ENCODE results near the gene SLC39A8. TPM values are rescaled to one million over a fixed set of nuclear protein-coding genes. Genes with fewer than 3 reads are reported as not detected.

SLC39A8 gene
- total and polyA plus RNA-seq, 2 experiments from 2014 or later = 2.9 to 3.7 TPM

GRCh38 chr4:102345795-102346100, 466 bp upstream of the SLC39A8 start:
- in situ Hi-C loops (cut with MboI) = no loop called here
- H3K9ac ChIP-seq = peak overlapping the region; percentile 68; the same call in 1 of the 2 replicates
- no peaks in the 10 kb centered on the region for H4K20me1 ChIP-seq (ENCODE audit: insufficient read depth)
- H3F3A ChIP-seq (ENCODE audit: insufficient read depth) = 0 out of 2 replicates have a peak, but pooled peaks cover 7% of the 10 kb centered on the region
- H3K36me3 ChIP-seq (ENCODE audit: low read depth) = no peaks in the 10 kb centered on the region
- H3K4me1 ChIP-seq (ENCODE audit: insufficient read depth) = no peaks in the 10 kb centered on the region
- no peaks in the 10 kb centered on the region for H3K27me3 ChIP-seq (replicated peaks; ENCODE audit: insufficient read depth)
- H3K9me3 ChIP-seq (ENCODE audit: low read depth) = no peaks in the 10 kb centered on the region
- DNase-seq = peak; percentile 12
- TF ChIP-seq EZH2 (IDR thresholded peaks at IDR 0.05; ENCODE audit: insufficient read depth, poor library complexity, severe bottlenecking) (no peak), EZH2phosphoT487 (IDR thresholded peaks at IDR 0.05; ENCODE audit: insufficient read depth, low read depth) (no peak)
- H3K4me2 ChIP-seq (ENCODE audit: unreplicated experiment) = peak overlapping the region; percentile 99
- 3 to 4% methylated on average over 5 of the region's 5 CpGs for WGBS, 2 experiments (ENCODE audit: low coverage in 1 of 2, low lambda C conversion rate in 2 of 2, missing lambda C conversion rate in 2 of 2)
- no peaks in the 10 kb centered on the region for H3K9me2 ChIP-seq (ENCODE audit: insufficient read depth)
- H3K27ac ChIP-seq = no peak overlapping the region
- H3K4me3 ChIP-seq = peak overlapping the region; percentile 86
- no peaks in the 10 kb centered on the region for H3K79me2 ChIP-seq (ENCODE audit: insufficient read depth)
- peak overlapping the region; percentile 99 for H2AFZ ChIP-seq

- TF ChIP-seq EZH2phosphoT487 (IDR thresholded peaks at IDR 0.05; ENCODE audit: insufficient read depth, low read depth) (no peak), EZH2 (IDR thresholded peaks at IDR 0.05; ENCODE audit: insufficient read depth, poor library complexity, severe bottlenecking) (no peak)
- 1% methylated on average over 48 of the region's 48 CpGs for WGBS, 2 experiments (ENCODE audit: low coverage in 1 of 2, low lambda C conversion rate in 2 of 2, missing lambda C conversion rate in 2 of 2)
- Histone ChIP-seq H3K4me2 (ENCODE audit: unreplicated experiment) (peak overlapping the region; percentile 99), H3K9me3 (ENCODE audit: low read depth) (no peaks in the 10 kb centered on the region), H3K4me1 (ENCODE audit: insufficient read depth) (no peaks in the 10 kb centered on the region), H2AFZ (peak overlapping the region; percentile 99), H3K9me2 (ENCODE audit: insufficient read depth) (no peaks in the 10 kb centered on the region), H3K27me3 (replicated peaks; ENCODE audit: insufficient read depth) (no peaks in the 10 kb centered on the region), H3K79me2 (ENCODE audit: insufficient read depth) (no peaks in the 10 kb centered on the region), H3K27ac (no peak overlapping the region), H3K9ac (peak overlapping the region; percentile 68), H3K36me3 (ENCODE audit: low read depth) (no peaks in the 10 kb centered on the region), H3F3A (ENCODE audit: insufficient read depth) (0 out of 2 replicates have a peak, but pooled peaks cover 7% of the 10 kb centered on the region), H4K20me1 (ENCODE audit: insufficient read depth) (no peaks in the 10 kb centered on the region), H3K4me3 (peak overlapping the region; percentile 86)
- in situ Hi-C loops (cut with MboI) = no loop called here
- peak; percentile 75 for DNase-seq
Observed at GRCh38 chr4:102344520-102344953, 745 bp downstream of the SLC39A8 start.

- no peaks in the 10 kb centered on the region for H3K4me1 ChIP-seq (ENCODE audit: insufficient read depth)
- H3K9ac ChIP-seq = peak overlapping the region; percentile 68
- no peaks in the 10 kb centered on the region for H3K79me2 ChIP-seq (ENCODE audit: insufficient read depth)
- no peak for DNase-seq
- in situ Hi-C loops (cut with MboI) = no loop called here
- H3K9me3 ChIP-seq (ENCODE audit: low read depth) = no peaks in the 10 kb centered on the region
- peak overlapping the region; percentile 99 for H2AFZ ChIP-seq
- H3F3A ChIP-seq (ENCODE audit: insufficient read depth) = 0 out of 2 replicates have a peak, but pooled peaks cover 7% of the 10 kb centered on the region
- H3K9me2 ChIP-seq (ENCODE audit: insufficient read depth) = no peaks in the 10 kb centered on the region
- 9% methylated on average over 21 of the region's 21 CpGs for WGBS, 2 experiments (ENCODE audit: low coverage in 1 of 2, low lambda C conversion rate in 2 of 2, missing lambda C conversion rate in 2 of 2)
- H3K36me3 ChIP-seq (ENCODE audit: low read depth) = no peaks in the 10 kb centered on the region
- no peak for TF ChIP-seq EZH2 (IDR thresholded peaks at IDR 0.05; ENCODE audit: insufficient read depth, poor library complexity, severe bottlenecking)
- TF ChIP-seq EZH2phosphoT487 (IDR thresholded peaks at IDR 0.05; ENCODE audit: insufficient read depth, low read depth) = no peak
- no peaks in the 10 kb centered on the region for H4K20me1 ChIP-seq (ENCODE audit: insufficient read depth)
- peak overlapping the region; percentile 86 for H3K4me3 ChIP-seq
- peak overlapping the region; percentile 99 for H3K4me2 ChIP-seq (ENCODE audit: unreplicated experiment)
- no peaks in the 10 kb centered on the region for H3K27me3 ChIP-seq (replicated peaks; ENCODE audit: insufficient read depth)
- no peak overlapping the region for H3K27ac ChIP-seq
Observed at GRCh38 chr4:102343964-102344519, 1.2 kb downstream of the SLC39A8 start.

- no peaks in the 10 kb centered on the region for H3K9me2 ChIP-seq (ENCODE audit: insufficient read depth)
- H4K20me1 ChIP-seq (ENCODE audit: insufficient read depth) = no peaks in the 10 kb centered on the region
- no peaks in the 10 kb centered on the region for H3K27me3 ChIP-seq (replicated peaks; ENCODE audit: insufficient read depth)
- H2AFZ ChIP-seq = no peak overlapping the region
- 0 out of 2 replicates have a peak, but pooled peaks cover 7% of the 10 kb centered on the region for H3F3A ChIP-seq (ENCODE audit: insufficient read depth)
- no peak for DNase-seq
- no peak overlapping the region for H3K9ac ChIP-seq
- no peak overlapping the region for H3K4me2 ChIP-seq (ENCODE audit: unreplicated experiment)
- H3K79me2 ChIP-seq (ENCODE audit: insufficient read depth) = no peaks in the 10 kb centered on the region
- no peaks in the 10 kb centered on the region for H3K4me1 ChIP-seq (ENCODE audit: insufficient read depth)
- TF ChIP-seq EZH2 (IDR thresholded peaks at IDR 0.05; ENCODE audit: insufficient read depth, poor library complexity, severe bottlenecking) (no peak), EZH2phosphoT487 (IDR thresholded peaks at IDR 0.05; ENCODE audit: insufficient read depth, low read depth) (no peak)
- no peak overlapping the region for H3K4me3 ChIP-seq
- in situ Hi-C loops (cut with MboI) = no loop called here
- WGBS, 2 experiments (ENCODE audit: low coverage in 1 of 2, low lambda C conversion rate in 2 of 2, missing lambda C conversion rate in 2 of 2) = 90 to 97% methylated on average over 3 of the region's 3 CpGs
- H3K27ac ChIP-seq = no peak overlapping the region
- no peaks in the 10 kb centered on the region for H3K9me3 ChIP-seq (ENCODE audit: low read depth)
- H3K36me3 ChIP-seq (ENCODE audit: low read depth) = no peaks in the 10 kb centered on the region
Observed at GRCh38 chr4:102342404-102343074, 2.7 kb downstream of the SLC39A8 start.
